Right lobe of liver (tissue), 4 donors: ENCODE measurements around the gene DNAJC19.

ENCODE experiments used
- CTCF ChIP-seq, 4 donors: fragments of 200-600 bp in 3 of 4; fragments of 450-650 bp in 1 of 4; IDR thresholded peaks; one replicate each; pipeline versions ENCODE4 v1.5.1 to v1.8.0; 2016 to 2022; ENCODE audit warnings: antibody characterized with exemption in 4 of 4, mild to moderate bottlenecking in 2 of 4
- POLR2A ChIP-seq: fragments of 450-650 bp; IDR thresholded peaks from one replicate; pipeline ENCODE4 v1.6.1; 2017; ENCODE audit warnings: antibody characterized with exemption, mild to moderate bottlenecking
- donor health status: DM: no; HTN: no; CAD: no.
- donor health status: DM: no; HTN: no; CAD: no.
- donor health status: DM: no; HTN: yes; CAD: no.

- TF ChIP-seq CTCF (IDR thresholded peaks at IDR 0.05) (no peak), POLR2A (no peak)
Measured at GRCh38 chr3:180970931-180971330, 18.6 kb downstream of the DNAJC19 start.
